ENCODE results near the gene GAREM1. TPM values are rescaled to one million over a fixed set of nuclear protein-coding genes. Genes with fewer than 3 reads are reported as not detected.
"Not testable (repeated sequence)": the region's sequence is repeated elsewhere in the genome, so short reads cannot be mapped to it uniquely, and the experiment has no call there.

GAREM1 gene
- total RNA-seq, 2 experiments from 2014 or later, result 0.18 TPM; not detected in 1

GRCh38 chr18:32295604-32296003 lies 175.1 kb downstream of the GAREM1 start:
- Mint-ChIP-seq H3K4me3 (no peak overlapping the region), H3K9me3 (no peaks in the 10 kb centered on the region)
- POLR2A ChIA-PET, result no interaction called here

DNA sequence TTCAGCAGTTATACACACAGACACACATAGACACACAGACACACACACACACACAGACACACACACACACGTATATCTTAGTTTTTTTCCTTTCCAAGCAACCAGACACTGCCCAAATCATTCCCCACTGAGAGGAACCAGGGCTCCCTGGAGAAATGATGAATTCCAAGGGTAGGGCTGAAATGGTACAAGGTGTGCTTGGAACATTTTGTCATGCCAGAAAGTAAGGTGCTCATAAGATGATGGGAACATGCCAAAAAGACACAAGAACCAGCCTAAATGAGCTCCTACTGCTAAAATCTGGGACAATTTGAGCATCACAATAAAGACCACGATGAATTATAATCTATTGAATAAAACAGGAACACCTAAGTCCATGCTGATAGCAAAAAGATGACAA lies 177.6 kb downstream of the GAREM1 start:
- Mint-ChIP-seq H3K9me3 (no peaks in the 10 kb centered on the region), H3K36me3 (ENCODE audit: low read depth) (no peaks in the 10 kb centered on the region), H3K4me1 (no peaks in the 10 kb centered on the region), H3K27ac (no peak overlapping the region), H3K4me3 (no peak overlapping the region), H3K27me3 (peaks cover 5% of the 10 kb centered on the region)
- DNase-seq, result no peak
- POLR2A ChIA-PET, result no interaction called here
- CTCF ChIA-PET, result no interaction called here

More at GRCh38 chr18:32295604-32296003, 175.1 kb downstream of the GAREM1 start:
- no peaks in the 10 kb centered on the region for H3K4me1 Mint-ChIP-seq
- DNase-seq, result no peak
- H3K36me3 Mint-ChIP-seq (ENCODE audit: low read depth), result no peaks in the 10 kb centered on the region
- no peak overlapping the region for H3K27ac Mint-ChIP-seq
- H3K27me3 Mint-ChIP-seq, result peaks cover 9% of the 10 kb centered on the region
- CTCF ChIA-PET, result no interaction called here

DNA sequence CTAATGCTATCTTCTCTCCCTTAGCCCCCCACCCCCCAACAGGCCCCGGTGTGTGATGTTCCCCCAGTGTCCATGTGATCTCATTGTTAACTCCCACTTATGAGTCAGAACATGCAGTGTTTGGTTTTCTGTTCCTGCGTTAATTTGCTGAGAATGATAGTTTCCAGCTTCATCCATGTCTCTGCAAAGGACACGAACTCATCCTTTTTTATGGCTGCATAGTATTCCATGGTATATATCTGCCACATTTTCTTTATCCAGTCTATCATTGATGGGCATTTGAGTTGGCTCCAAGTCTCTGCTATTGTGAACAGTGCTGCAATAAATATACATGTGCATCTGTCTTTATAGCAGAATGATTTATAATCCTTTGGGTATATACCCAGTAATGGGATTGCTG lies 179.1 kb downstream of the GAREM1 start:
- H3K36me3 Mint-ChIP-seq (ENCODE audit: low read depth); DNase-seq; H3K9me3 Mint-ChIP-seq; H3K4me1 Mint-ChIP-seq; H3K27me3 Mint-ChIP-seq; H3K27ac Mint-ChIP-seq; POLR2A ChIA-PET; H3K4me3 Mint-ChIP-seq: not testable (repeated sequence)
- CTCF ChIA-PET, result interaction anchor here (0.7 to 1.3 kb wide), 2 partner anchors 20 to 179 kb away, joined by 3 to 4 read pairs; partner anchors contain the start of gene GAREM1

DNA sequence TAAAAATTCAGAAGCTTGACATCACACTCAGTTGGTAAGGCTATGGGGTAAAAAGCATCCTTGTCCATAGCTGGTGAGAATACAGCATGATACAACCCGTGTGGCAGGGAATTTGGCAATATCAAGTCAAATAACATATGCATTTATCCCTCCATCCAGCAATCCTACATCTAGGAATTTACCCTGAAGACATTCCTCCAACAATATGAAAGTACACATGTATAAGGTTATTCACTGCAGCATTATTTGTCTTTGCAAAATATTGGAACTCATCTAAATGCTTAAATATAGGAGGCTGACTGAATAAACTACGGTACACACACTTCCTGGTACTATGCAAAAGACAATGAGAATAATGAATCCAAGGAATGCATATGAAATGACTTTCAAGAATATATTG lies 179.9 kb downstream of the GAREM1 start:
- H3K27me3 Mint-ChIP-seq, result peaks cover 2% of the 10 kb centered on the region
- POLR2A ChIA-PET, result no interaction called here
- no peak for DNase-seq
- no peaks in the 10 kb centered on the region for H3K36me3 Mint-ChIP-seq (ENCODE audit: low read depth)
- no peaks in the 10 kb centered on the region for H3K9me3 Mint-ChIP-seq
- CTCF ChIA-PET, result interaction anchor here (0.7 to 1.9 kb wide), 4 partner anchors 19 to 261 kb away, joined by 3 to 8 read pairs (median 6); partner anchors contain the start of gene GAREM1
- no peaks in the 10 kb centered on the region for H3K4me1 Mint-ChIP-seq
- no peak overlapping the region for H3K4me3 Mint-ChIP-seq
- no peak overlapping the region for H3K27ac Mint-ChIP-seq

DNA sequence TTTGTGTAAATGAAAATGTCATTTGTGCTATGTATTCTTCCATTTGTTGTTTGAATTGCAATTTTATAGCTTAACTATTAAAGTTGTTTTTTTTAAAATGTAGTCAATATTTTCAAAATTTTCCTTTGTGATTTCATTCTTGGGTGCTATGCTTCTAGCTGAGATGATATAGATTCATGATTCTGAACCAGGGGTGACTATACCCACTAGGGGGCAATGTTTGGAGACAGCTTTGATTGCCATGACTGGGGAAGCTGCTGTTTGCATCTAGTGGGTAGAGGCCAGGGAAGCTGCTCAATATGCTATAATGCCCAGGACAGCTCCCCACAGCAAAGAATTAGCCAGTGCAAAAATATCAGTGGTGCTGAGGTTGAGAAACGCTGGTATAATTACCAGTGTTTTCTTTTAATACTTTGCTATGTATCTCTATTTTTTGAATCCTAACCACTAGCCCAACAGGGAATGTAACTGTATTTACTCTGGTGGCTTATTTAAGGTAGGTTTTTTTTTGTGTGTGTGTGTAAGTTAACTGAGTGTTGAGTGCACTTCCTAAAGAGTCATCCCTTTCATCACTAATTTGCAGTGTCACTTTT lies 181.1 kb downstream of the GAREM1 start:
- no peak overlapping the region for H3K27ac Mint-ChIP-seq
- no peak overlapping the region for H3K4me3 Mint-ChIP-seq
- ChIA-PET CTCF (interaction anchor here (0.7 to 1.9 kb wide), 12 partner anchors 9 to 262 kb away, joined by 3 to 18 read pairs (median 5); partner anchors contain the start of gene GAREM1), POLR2A (interaction anchor here (0.7 kb wide), 1 partner anchor 493 kb away, joined by 3 read pairs; no protein-coding TSS in a partner anchor)
- no peaks in the 10 kb centered on the region for H3K4me1 Mint-ChIP-seq
- no peaks in the 10 kb centered on the region for H3K36me3 Mint-ChIP-seq (ENCODE audit: low read depth)
- H3K9me3 Mint-ChIP-seq, result no peaks in the 10 kb centered on the region
- DNase-seq, result peak; percentile 21
- peaks cover 2% of the 10 kb centered on the region for H3K27me3 Mint-ChIP-seq

DNA sequence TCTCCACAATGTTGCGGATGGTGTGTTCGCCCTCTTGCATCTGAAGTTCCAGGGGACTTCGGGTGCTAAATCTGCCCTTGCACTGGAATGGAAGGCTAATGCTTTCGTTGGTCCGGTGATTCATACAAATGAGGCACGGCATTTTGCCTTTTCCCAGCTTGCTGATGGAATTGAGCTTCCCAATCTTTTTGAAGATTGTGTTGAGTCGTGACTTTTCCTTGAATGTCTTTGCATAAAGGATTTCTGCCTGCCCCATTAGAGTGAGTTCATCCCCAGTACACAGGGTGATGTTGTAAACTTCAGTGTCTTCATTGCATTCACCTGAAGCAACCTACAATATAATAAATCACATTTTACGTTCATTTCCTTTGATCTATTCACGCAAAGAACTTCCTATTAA lies 182.8 kb downstream of the GAREM1 start:
- H3K27me3 Mint-ChIP-seq, result no peaks in the 10 kb centered on the region
- H3K4me3 Mint-ChIP-seq, result no peak overlapping the region
- CTCF ChIA-PET, result interaction anchor here (1.7 to 1.8 kb wide), 2 partner anchors 10 to 130 kb away, joined by 4 to 5 read pairs; no protein-coding TSS in a partner anchor
- POLR2A ChIA-PET, result no interaction called here
- no peak overlapping the region for H3K27ac Mint-ChIP-seq
- H3K4me1 Mint-ChIP-seq, result no peaks in the 10 kb centered on the region
- no peak for DNase-seq
- no peaks in the 10 kb centered on the region for H3K36me3 Mint-ChIP-seq (ENCODE audit: low read depth)
- H3K9me3 Mint-ChIP-seq, result no peaks in the 10 kb centered on the region

- Mint-ChIP-seq H3K27me3 (no peaks in the 10 kb centered on the region), H3K27ac (no peak overlapping the region), H3K4me1 (no peaks in the 10 kb centered on the region), H3K9me3 (no peaks in the 10 kb centered on the region), H3K4me3 (no peak overlapping the region), H3K36me3 (ENCODE audit: low read depth) (no peaks in the 10 kb centered on the region)
- ChIA-PET POLR2A (no interaction called here), CTCF (interaction anchor here (0.9 to 1.8 kb wide), 3 partner anchors 10 to 184 kb away, joined by 3 to 5 read pairs (median 4); partner anchors contain the start of gene GAREM1)
- DNase-seq, result no peak
Observed at GRCh38 chr18:32287249-32287648, 183.4 kb downstream of the GAREM1 start.

DNA sequence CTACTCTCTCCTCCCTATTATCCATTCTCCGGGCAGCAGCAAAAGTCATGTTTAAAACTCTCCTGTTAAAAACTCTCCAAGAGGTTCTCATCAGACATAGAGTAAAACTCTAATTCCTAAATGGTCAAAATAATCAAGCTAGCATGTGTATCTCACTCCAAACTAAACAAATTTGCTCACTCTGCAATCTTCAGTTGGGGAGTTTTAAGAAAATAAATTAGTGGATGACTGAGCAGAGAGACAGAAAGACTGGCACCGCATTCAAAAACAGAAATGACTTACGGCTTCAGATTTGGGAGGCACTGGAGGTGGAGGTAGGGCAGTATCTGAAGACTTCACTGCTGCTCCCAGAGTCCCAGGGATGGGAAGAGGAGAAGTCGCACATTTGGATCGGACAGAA lies 183.9 kb downstream of the GAREM1 start:
- POLR2A ChIA-PET, result no interaction called here
- Mint-ChIP-seq H3K27me3 (no peaks in the 10 kb centered on the region), H3K9me3 (no peaks in the 10 kb centered on the region), H3K27ac (no peak overlapping the region), H3K4me3 (no peak overlapping the region), H3K4me1 (no peaks in the 10 kb centered on the region), H3K36me3 (ENCODE audit: low read depth) (no peaks in the 10 kb centered on the region)
- DNase-seq, result no peak
- CTCF ChIA-PET, result interaction anchor here (0.9 to 1.7 kb wide), 2 partner anchors 9 to 184 kb away, joined by 3 to 5 read pairs; partner anchors contain the start of gene GAREM1

GRCh38 chr18:32284284-32284683 lies 186.4 kb downstream of the GAREM1 start:
- DNase-seq, result no peak
- ChIA-PET CTCF (interaction anchor here (0.7 to 1.1 kb wide), 2 partner anchors 12 to 968 kb away, joined by 3 to 5 read pairs; no protein-coding TSS in a partner anchor), POLR2A (no interaction called here)
- H3K9me3 Mint-ChIP-seq, result no peaks in the 10 kb centered on the region
- H3K4me1 Mint-ChIP-seq, result no peaks in the 10 kb centered on the region
- no peak overlapping the region for H3K27ac Mint-ChIP-seq
- no peaks in the 10 kb centered on the region for H3K27me3 Mint-ChIP-seq
- H3K36me3 Mint-ChIP-seq (ENCODE audit: low read depth), result no peaks in the 10 kb centered on the region
- H3K4me3 Mint-ChIP-seq, result no peak overlapping the region

- no peaks in the 10 kb centered on the region for H3K9me3 Mint-ChIP-seq
- no peak overlapping the region for H3K27ac Mint-ChIP-seq
- ChIA-PET CTCF (no interaction called here), POLR2A (no interaction called here)
- no peaks in the 10 kb centered on the region for H3K36me3 Mint-ChIP-seq (ENCODE audit: low read depth)
- DNase-seq, result no peak
- H3K27me3 Mint-ChIP-seq, result peaks cover 12% of the 10 kb centered on the region
- H3K4me3 Mint-ChIP-seq, result no peak overlapping the region
- no peaks in the 10 kb centered on the region for H3K4me1 Mint-ChIP-seq
Observed at GRCh38 chr18:32280911-32281310, 189.8 kb downstream of the GAREM1 start.

DNA sequence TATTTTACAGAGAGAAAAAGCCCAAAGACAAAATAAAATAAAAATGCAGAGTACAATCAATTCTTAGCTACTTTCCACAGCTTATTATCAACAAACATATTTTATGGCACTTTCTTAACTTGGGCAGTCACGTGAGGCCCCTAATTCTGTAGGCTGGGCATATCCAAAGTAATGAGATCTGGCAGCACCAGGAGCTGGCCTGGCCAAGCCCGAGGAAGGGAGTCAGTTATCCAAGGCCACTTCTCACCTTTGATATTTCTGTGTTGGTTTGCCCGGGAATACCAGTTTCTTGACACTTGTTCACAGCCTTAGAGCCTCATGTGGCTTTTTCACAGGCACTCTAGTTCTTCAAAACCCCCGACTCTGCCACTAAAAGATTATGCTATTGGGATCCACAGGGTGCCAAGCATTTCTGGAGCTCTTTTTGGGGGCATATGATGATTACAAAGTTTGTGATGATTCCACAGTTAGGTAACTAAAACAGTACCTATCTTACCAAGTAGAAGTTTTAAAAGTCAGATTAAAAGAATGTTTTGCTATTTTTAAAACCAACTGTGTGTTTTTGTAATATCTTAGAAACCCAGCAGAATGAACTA lies 190.4 kb downstream of the GAREM1 start:
- ChIA-PET POLR2A (no interaction called here), CTCF (interaction anchor here (1.0 to 1.5 kb wide), 2 partner anchors 9 to 11 kb away, joined by 4 to 5 read pairs; no protein-coding TSS in a partner anchor)
- no peak overlapping the region for H3K27ac Mint-ChIP-seq
- no peaks in the 10 kb centered on the region for H3K36me3 Mint-ChIP-seq (ENCODE audit: low read depth)
- no peaks in the 10 kb centered on the region for H3K9me3 Mint-ChIP-seq
- DNase-seq, result no peak
- no peak overlapping the region for H3K4me3 Mint-ChIP-seq
- H3K27me3 Mint-ChIP-seq, result peaks cover 12% of the 10 kb centered on the region
- no peaks in the 10 kb centered on the region for H3K4me1 Mint-ChIP-seq

- H3K4me3 Mint-ChIP-seq, result no peak overlapping the region
- DNase-seq, result no peak
- H3K4me1 Mint-ChIP-seq, result no peaks in the 10 kb centered on the region
- CTCF ChIA-PET, result interaction anchor here (1.5 to 1.6 kb wide), 2 partner anchors 9 to 11 kb away, joined by 5 read pairs; no protein-coding TSS in a partner anchor
- POLR2A ChIA-PET, result no interaction called here
- H3K27ac Mint-ChIP-seq, result no peak overlapping the region
- H3K36me3 Mint-ChIP-seq (ENCODE audit: low read depth), result no peaks in the 10 kb centered on the region
- H3K27me3 Mint-ChIP-seq, result peaks cover 15% of the 10 kb centered on the region
- no peaks in the 10 kb centered on the region for H3K9me3 Mint-ChIP-seq
Observed at GRCh38 chr18:32278177-32278799, 192.4 kb downstream of the GAREM1 start.

DNA sequence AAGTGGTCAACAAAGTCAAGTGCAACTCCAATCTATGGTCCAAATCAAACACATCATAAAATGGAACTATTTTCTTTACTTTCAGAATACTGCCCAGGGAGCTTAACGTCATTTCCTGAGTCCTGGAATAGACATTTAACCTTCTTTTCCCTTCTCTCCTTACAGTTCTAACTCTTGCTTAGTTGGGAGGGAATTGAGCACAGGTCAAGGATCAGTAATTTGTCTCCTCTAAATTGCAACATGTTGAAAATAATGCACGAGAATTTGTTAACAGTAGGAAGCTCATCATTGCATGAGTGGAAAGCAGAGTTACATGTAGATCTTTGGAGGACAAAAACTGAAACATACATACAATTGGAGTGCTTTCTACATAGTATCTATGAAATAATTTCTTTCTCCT lies 193.1 kb downstream of the GAREM1 start:
- Mint-ChIP-seq H3K9me3 (no peaks in the 10 kb centered on the region), H3K4me3 (no peak overlapping the region), H3K36me3 (ENCODE audit: low read depth) (no peaks in the 10 kb centered on the region), H3K4me1 (no peaks in the 10 kb centered on the region), H3K27ac (no peak overlapping the region), H3K27me3 (peaks cover 15% of the 10 kb centered on the region)
- DNase-seq, result no peak
- ChIA-PET POLR2A (no interaction called here), CTCF (interaction anchor here (1.3 to 1.6 kb wide), 3 partner anchors 10 to 272 kb away, joined by 3 to 5 read pairs (median 5); no protein-coding TSS in a partner anchor)

Data from activated CD4-positive, alpha-beta memory T cell treated with anti-CD3 and anti-CD28 coated beads, Interleukin-2, amount 10 ng/mL, durations not matched to agents 7 days and 5 days (primary cell).